ENCODE measurements around the gene DYRK1A. TPM values are rescaled to one million over a fixed set of nuclear protein-coding genes. Genes with fewer than 3 reads are reported as not detected.

Gene DYRK1A
- polyA plus RNA-seq, 1 donor from 2014 or later: 94.8 TPM

GRCh38 chr21:37551993-37552355, 185.4 kb downstream of the DYRK1A start:
- H3K9ac ChIP-seq (ENCODE audit: low read length): no peak overlapping the region
- no peaks in the 10 kb centered on the region for H3K79me2 ChIP-seq (replicated peaks; ENCODE audit: insufficient read depth, low read length)
- H4K20me1 ChIP-seq (ENCODE audit: insufficient read depth): no peaks in the 10 kb centered on the region
- H3K27ac ChIP-seq (ENCODE audit: low read length): no peak overlapping the region
- no peaks in the 10 kb centered on the region for H3K9me3 ChIP-seq (ENCODE audit: low read length)
- H3K4me3 ChIP-seq (ENCODE audit: low read length): no peak overlapping the region
- H3K9me2 ChIP-seq (ENCODE audit: insufficient read depth, low read length): no peaks in the 10 kb centered on the region
- no peaks in the 10 kb centered on the region for H3K36me3 ChIP-seq (ENCODE audit: insufficient read depth, low read length)
- H3K4me2 ChIP-seq (ENCODE audit: low read length): no peak overlapping the region
- no peaks in the 10 kb centered on the region for H3K27me3 ChIP-seq (ENCODE audit: insufficient read depth, low read depth, low read length)
- TF ChIP-seq EZH2 (IDR thresholded peaks at IDR 0.05; ENCODE audit: borderline replicate concordance, insufficient read depth, low read length, poor library complexity, severe bottlenecking) (no peak), POLR2AphosphoS5 (IDR thresholded peaks at IDR 0.05) (no peak), SMC3 (conservative IDR thresholded peaks at IDR 0.05; ENCODE audit: poor library complexity) (no peak), EP300 (conservative IDR thresholded peaks at IDR 0.05; ENCODE audit: poor library complexity, severe bottlenecking) (no peak), MXI1 (conservative IDR thresholded peaks at IDR 0.05; ENCODE audit: poor library complexity, severe bottlenecking) (no peak), RAD21 (conservative IDR thresholded peaks at IDR 0.05) (no peak), REST (IDR thresholded peaks at IDR 0.05; ENCODE audit: borderline replicate concordance) (no peak), CTCF (IDR thresholded peaks at IDR 0.05; ENCODE audit: poor library complexity, severe bottlenecking) (no peak), TAF1 (IDR thresholded peaks at IDR 0.05; ENCODE audit: low read depth) (no peak)
- no peak overlapping the region for H2AFZ ChIP-seq (ENCODE audit: low read depth, low read length)
- no peaks in the 10 kb centered on the region for H3F3A ChIP-seq (ENCODE audit: insufficient read depth, low read length, poor library complexity, severe bottlenecking)

GRCh38 chr21:37552496-37553029, 186.0 kb downstream of the DYRK1A start:
- no peaks in the 10 kb centered on the region for H3K79me2 ChIP-seq (replicated peaks; ENCODE audit: insufficient read depth, low read length)
- H3K9me3 ChIP-seq (ENCODE audit: low read length): no peaks in the 10 kb centered on the region
- H2AFZ ChIP-seq (ENCODE audit: low read depth, low read length): no peak overlapping the region
- H3K4me3 ChIP-seq (ENCODE audit: low read length): no peak overlapping the region
- no peak overlapping the region for H3K4me2 ChIP-seq (ENCODE audit: low read length)
- H3K27ac ChIP-seq (ENCODE audit: low read length): no peak overlapping the region
- no peaks in the 10 kb centered on the region for H3K27me3 ChIP-seq (ENCODE audit: insufficient read depth, low read depth, low read length)
- no peaks in the 10 kb centered on the region for H3F3A ChIP-seq (ENCODE audit: insufficient read depth, low read length, poor library complexity, severe bottlenecking)
- H4K20me1 ChIP-seq (ENCODE audit: insufficient read depth): no peaks in the 10 kb centered on the region
- H3K9me2 ChIP-seq (ENCODE audit: insufficient read depth, low read length): no peaks in the 10 kb centered on the region
- no peak for TF ChIP-seq REST (IDR thresholded peaks at IDR 0.05; ENCODE audit: borderline replicate concordance)
- TF ChIP-seq SMC3 (conservative IDR thresholded peaks at IDR 0.05; ENCODE audit: poor library complexity): no peak
- no peak for TF ChIP-seq MXI1 (conservative IDR thresholded peaks at IDR 0.05; ENCODE audit: poor library complexity, severe bottlenecking)
- TF ChIP-seq CTCF (IDR thresholded peaks at IDR 0.05; ENCODE audit: poor library complexity, severe bottlenecking): no peak
- TF ChIP-seq TAF1 (IDR thresholded peaks at IDR 0.05; ENCODE audit: low read depth): no peak
- TF ChIP-seq EP300 (conservative IDR thresholded peaks at IDR 0.05; ENCODE audit: poor library complexity, severe bottlenecking): no peak
- TF ChIP-seq POLR2AphosphoS5 (IDR thresholded peaks at IDR 0.05): no peak
- no peak for TF ChIP-seq EZH2 (IDR thresholded peaks at IDR 0.05; ENCODE audit: borderline replicate concordance, insufficient read depth, low read length, poor library complexity, severe bottlenecking)
- TF ChIP-seq RAD21 (conservative IDR thresholded peaks at IDR 0.05): no peak
- H3K9ac ChIP-seq (ENCODE audit: low read length): no peak overlapping the region
- H3K36me3 ChIP-seq (ENCODE audit: insufficient read depth, low read length): no peaks in the 10 kb centered on the region
